Measurements from ENCODE around the gene KCNK13. TPM values are rescaled to one million over a fixed set of nuclear protein-coding genes. Genes with fewer than 3 reads are reported as not detected.
A peak's percentile ranks its signal among the peaks of the same experiment; 100 is the strongest.

Gene KCNK13
- total RNA-seq, 4 donors from 2014 or later = 0.09 to 0.19 (median 0.13) TPM

- H3K27ac ChIP-seq = peak overlapping the region in 1 of 4 donors; percentile 28
- no peak overlapping the region for H3K4me3 ChIP-seq
- 38 to 56% methylated on average over 2 of the region's 2 CpGs for WGBS, 2 donors
- H3K36me3 ChIP-seq = no peaks in the 10 kb centered on the region
- no peak for DNase-seq
- H3K27me3 ChIP-seq = peaks cover 0 to 7% (median 0%) of the 10 kb centered on the region in 4 donors
- TF ChIP-seq POLR2A (IDR thresholded peaks at IDR 0.05) (no peak), CTCF (IDR thresholded peaks at IDR 0.05) (no peak)
- no peaks in the 10 kb centered on the region for H3K4me1 ChIP-seq
- intact Hi-C loops (cut with DNase I) = no loop called here
- H3K9me3 ChIP-seq = no peaks in the 10 kb centered on the region
Measured at GRCh38 chr14:90093942-90094595, 32.3 kb downstream of the KCNK13 start.

GRCh38 chr14:90095096-90095495, 33.3 kb downstream of the KCNK13 start:
- TF ChIP-seq CTCF (IDR thresholded peaks at IDR 0.05) (no peak), POLR2A (IDR thresholded peaks at IDR 0.05) (no peak)
- Histone ChIP-seq H3K4me3 (no peak overlapping the region), H3K27me3 (no peaks in the 10 kb centered on the region), H3K4me1 (no peaks in the 10 kb centered on the region), H3K27ac (no peak overlapping the region), H3K36me3 (no peaks in the 10 kb centered on the region), H3K9me3 (no peaks in the 10 kb centered on the region)
- intact Hi-C loops (cut with DNase I) = no loop called here
- no peak for DNase-seq
- WGBS, 2 donors = 77 to 89% methylated on average over 4 of the region's 4 CpGs

- Histone ChIP-seq H3K36me3 (no peaks in the 10 kb centered on the region), H3K27me3 (no peaks in the 10 kb centered on the region), H3K4me1 (no peaks in the 10 kb centered on the region), H3K4me3 (no peak overlapping the region), H3K27ac (no peak overlapping the region), H3K9me3 (no peaks in the 10 kb centered on the region)
- intact Hi-C loops (cut with DNase I) = no loop called here
- DNase-seq = no peak
- 36 to 95% methylated on average over 1 of the region's 1 CpG for WGBS, 2 donors
- TF ChIP-seq POLR2A (IDR thresholded peaks at IDR 0.05) (no peak), CTCF (IDR thresholded peaks at IDR 0.05) (no peak)
Measured at GRCh38 chr14:90096566-90096965, 34.8 kb downstream of the KCNK13 start.

GRCh38 chr14:90103808-90104207, 42.0 kb downstream of the KCNK13 start:
- no peak for DNase-seq
- TF ChIP-seq POLR2A (IDR thresholded peaks at IDR 0.05) = no peak
- TF ChIP-seq CTCF (IDR thresholded peaks at IDR 0.05) = no peak
- Histone ChIP-seq H3K27me3 (no peaks in the 10 kb centered on the region), H3K4me1 (no peaks in the 10 kb centered on the region), H3K27ac (no peak overlapping the region), H3K36me3 (no peaks in the 10 kb centered on the region), H3K4me3 (no peak overlapping the region), H3K9me3 (no peaks in the 10 kb centered on the region)
- WGBS, 2 donors = 60 to 67% methylated on average over 3 of the region's 3 CpGs
- intact Hi-C loops (cut with DNase I) = no loop called here

GRCh38 chr14:90105756-90106155, 44.0 kb downstream of the KCNK13 start:
- TF ChIP-seq CTCF (IDR thresholded peaks at IDR 0.05) (no peak), POLR2A (IDR thresholded peaks at IDR 0.05) (no peak)
- WGBS, 2 donors = 66 to 76% methylated on average over 4 of the region's 4 CpGs
- no peak overlapping the region for H3K27ac ChIP-seq
- H3K36me3 ChIP-seq = no peaks in the 10 kb centered on the region
- DNase-seq = no peak
- intact Hi-C loops (cut with DNase I) = no loop called here
- peaks cover 0 to 11% (median 0%) of the 10 kb centered on the region in 4 donors for H3K27me3 ChIP-seq
- no peaks in the 10 kb centered on the region for H3K4me1 ChIP-seq
- H3K4me3 ChIP-seq = no peak overlapping the region
- no peaks in the 10 kb centered on the region for H3K9me3 ChIP-seq
